GM21360 (cell line): ENCODE measurements around the gene RGS14.
"Not testable (repeated sequence)": the region's sequence is repeated elsewhere in the genome, so short reads cannot be mapped to it uniquely, and the experiment has no call there.

ENCODE experiments used
- ATAC-seq: cut with Tn5 transposase; IDR thresholded peaks from one replicate; pipeline ENCODE4 v1.9.1; 2021; ENCODE audit warnings: mild to moderate bottlenecking, moderate library complexity; ENCODE audit not compliant: unreplicated experiment

Gene RGS14

DNA sequence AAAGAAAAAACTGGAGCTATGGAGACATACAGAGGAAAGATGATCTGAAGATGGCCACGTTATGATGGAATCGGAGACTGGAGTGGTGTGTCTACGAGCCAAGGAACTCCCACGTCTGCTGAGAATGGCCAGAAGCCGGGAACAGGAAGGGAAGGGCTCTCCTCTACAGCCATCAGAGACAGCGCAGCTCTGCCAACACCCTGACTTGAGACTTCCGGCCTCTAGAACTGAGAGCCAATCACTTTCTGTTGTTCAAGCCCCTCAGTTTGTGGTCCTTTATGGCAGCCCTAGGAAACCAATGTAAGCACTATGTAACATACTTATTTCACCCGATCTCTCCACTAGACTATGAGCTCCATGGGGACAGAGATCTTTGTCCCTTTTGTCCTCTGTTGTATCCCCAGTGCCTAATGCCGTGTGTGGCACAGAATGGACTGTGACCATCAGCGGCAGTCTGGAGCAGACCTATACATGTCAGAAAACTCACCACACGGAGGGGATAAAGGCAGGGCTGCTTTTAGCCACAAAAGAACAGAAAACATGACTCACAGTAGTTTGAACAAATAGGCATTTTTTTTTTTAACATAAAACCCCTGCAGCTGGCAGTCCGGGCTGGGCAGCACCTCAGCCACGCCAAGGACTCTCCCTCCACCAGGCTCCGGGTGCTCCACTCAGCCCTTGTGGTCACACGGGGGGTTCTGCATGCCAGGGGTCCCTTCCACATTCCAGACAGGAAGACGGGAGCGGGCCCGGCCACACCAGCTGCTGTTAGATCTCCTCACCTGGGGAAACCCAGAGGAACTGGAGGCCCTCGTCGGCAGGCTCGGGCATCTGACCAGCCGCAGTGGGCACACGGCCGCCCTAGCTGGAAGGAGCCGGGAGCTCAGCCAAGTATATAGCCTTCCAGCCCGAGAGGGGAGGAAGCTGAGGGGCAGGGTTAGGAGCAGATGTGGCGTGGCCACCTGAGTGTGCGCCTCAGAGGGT lies 29.9 kb upstream of the RGS14 start:
- ATAC-seq: no peak

DNA sequence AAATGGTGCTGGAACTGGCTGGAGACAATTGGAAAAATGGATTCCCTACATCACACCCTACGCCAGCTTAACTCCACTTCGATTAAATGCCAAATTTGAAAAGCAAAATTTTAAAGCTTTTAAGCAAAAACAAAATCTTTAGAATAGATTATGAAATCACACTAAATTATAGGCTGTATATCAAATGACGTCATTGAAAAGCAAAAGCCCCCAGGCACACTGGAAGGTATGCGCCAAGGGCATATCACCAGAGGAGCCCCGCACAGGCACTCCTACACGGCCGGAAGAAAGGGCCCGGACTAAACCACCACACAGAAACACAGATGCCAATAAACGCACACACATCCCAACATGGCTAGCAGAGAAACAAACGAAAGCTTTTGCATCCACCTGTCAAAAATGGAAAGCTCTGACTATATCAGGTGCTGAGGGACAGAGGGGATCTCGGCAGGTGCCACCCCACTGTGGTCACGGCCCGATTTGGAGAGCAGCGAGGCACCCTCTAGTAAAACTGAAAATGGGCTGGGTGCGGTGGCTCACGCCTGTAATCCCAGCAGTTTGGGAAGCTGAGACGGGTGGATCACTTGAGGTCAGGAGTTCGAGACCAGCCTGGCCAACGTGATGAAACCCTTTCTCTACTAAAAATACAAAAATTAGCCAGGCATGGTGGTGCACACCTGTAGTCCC lies 29.0 kb upstream of the RGS14 start:
- no peak for ATAC-seq

DNA sequence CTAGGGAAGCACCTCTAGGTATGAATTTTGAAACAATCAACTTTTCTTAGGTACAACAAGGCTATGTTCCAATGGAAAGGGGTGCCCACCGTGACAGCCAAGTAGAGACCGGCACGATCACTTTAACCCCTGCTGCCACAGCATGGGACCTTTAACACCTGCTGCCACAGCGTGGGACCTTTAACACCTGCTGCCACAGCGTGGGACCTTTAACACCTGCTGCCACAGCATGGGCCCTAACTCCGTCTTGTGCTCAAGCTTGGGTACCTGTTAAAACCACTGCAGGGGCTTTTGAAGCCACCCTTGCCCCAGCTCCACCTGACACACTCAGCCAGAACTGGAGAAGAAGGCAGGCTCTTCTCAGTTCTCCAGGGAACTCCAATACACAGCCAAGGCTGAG lies 27.8 kb upstream of the RGS14 start:
- ATAC-seq: no peak

DNA sequence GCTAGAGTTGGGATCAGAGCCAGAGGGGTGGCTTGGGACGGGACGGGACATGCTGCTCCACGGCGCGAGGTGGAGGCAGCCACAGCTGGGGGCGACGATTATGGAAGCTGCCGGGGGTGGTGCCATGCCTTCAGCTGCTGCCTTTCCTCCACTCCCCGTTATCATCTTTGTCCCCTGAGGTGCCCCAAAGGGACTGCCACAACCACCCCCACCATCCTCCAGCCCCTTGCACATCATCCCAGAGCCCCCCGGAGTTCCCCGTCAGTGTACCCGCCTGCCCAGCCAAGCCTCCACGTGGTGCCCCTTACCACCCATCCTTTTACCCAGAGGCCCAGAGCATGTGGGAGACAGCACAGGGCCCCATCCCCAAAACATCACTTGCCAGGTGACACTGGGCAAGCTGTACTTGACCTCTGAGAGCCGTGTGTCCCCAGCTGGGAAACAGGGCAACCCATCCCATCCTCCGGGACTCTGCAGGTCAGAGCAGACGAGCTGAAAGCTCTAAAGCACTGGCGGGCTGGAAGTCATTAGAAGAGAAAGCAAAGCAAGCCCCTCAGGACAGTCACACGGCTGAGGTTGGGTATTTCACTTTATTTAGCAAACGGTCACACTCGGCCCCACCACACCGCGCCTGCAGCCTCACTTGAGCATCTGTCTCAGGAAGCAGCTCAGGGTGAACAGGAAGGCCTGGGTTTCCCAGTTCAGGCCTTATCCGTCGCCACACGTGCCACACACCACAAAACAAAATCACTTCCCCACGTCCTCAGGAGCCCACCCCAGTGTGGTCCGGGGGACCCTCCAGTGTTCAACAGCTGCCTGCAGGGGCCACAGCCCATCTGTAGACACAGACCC lies 26.5 kb upstream of the RGS14 start:
- no peak for ATAC-seq

DNA sequence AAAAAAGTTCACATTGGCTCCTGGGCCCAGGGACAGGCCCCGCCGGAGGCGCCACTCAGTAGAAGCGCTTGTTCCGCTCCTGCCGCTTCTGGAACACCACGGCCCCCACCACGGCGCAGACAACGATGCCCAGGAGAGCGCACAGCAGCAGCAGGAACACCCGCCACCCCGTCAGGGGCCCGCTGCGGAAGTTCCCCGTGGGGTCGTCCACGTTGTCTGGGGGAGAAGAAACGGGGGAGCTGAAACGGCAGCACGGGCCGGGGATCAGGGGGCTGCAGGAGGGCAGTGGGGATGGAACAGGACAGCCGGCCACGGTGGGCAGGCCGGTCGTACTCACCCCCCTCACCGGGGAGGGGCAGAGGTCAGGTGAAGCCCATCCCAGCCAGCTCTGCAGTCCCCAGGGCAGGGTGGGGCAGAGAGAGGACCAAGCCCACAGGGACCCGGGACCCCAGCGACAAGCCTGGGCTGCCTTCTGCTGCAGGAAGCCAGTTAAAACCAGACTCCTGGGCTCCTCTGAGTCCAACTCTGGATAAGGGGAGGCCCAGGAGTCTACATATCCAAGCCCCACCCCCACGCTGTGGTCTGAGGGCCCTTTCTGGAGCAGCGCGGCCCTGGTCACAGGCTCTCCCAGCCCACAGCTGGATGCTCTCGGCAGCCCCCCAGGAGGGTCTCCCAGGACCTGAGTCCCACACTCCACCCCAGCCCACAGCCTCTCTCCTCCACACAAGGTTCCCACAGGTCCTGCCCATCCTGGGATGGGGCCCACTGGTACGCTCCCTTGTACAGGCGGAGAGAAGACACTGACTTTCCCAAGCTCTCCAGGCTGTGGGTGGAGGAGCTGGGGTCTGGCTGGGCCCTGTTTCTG lies 25.5 kb upstream of the RGS14 start:
- ATAC-seq: no peak

GRCh38 chr5:177332896-177333260 lies 24.8 kb upstream of the RGS14 start:
- ATAC-seq: no peak

DNA sequence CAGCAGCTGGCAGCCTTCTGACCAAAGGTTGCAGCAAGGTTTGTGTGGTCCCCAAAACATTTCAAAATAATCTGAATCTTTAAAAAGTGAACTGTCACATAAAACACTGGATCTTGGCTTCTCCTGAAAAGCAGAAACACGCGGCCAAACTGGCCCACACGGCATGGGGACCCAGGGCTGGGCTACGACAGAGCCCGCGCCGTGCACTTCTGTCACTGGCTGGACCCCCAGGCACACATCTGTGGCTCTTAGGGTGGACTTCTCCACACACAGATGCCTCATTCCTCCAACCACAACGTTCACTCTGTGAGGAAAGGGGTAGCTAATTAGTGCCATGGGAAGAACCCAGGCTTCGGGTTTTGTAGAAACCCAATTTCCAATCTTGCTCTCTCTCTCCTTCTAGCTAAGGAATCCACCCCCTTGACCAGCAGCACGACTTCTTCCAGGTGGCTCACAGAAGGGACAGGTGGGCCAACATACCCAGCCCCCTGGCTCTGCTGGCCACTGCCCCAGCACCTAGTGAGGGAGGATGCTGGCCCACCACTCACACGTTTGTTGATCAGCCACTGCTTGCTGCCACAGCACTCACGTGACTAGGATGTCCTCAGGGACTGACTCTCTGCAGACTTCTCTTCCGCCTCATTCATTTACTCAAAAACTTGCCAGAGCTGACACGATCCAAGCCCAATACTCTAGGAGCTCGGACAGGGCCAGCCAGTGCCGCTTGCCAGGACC lies 24.1 kb upstream of the RGS14 start:
- no peak for ATAC-seq

GRCh38 chr5:177334155-177334551 lies 23.6 kb upstream of the RGS14 start:
- ATAC-seq: no peak

GRCh38 chr5:177334781-177335700 lies 22.7 kb upstream of the RGS14 start:
- ATAC-seq: no peak

DNA sequence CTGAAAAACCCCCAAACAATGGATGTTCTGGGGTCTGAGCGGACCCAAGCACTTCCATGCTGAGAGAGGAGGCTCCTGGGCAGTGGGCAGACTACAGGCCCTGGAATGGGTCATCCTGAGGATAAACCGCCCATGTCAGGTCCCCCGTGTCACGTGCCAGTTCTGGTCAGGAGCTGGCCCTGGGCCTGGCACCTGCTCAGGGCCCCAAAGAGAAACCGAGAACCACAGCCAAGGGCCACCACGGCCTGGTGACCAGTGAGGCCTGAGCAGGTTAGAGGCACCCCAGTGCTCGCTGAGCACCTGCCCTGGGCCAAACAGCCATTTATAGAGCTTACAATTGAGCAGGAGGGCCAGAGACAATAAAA lies 22.0 kb upstream of the RGS14 start:
- ATAC-seq: no peak

GRCh38 chr5:177336112-177336511 lies 21.6 kb upstream of the RGS14 start:
- no peak for ATAC-seq

- no peak for ATAC-seq
Measured at GRCh38 chr5:177336603-177337494, 20.9 kb upstream of the RGS14 start.

DNA sequence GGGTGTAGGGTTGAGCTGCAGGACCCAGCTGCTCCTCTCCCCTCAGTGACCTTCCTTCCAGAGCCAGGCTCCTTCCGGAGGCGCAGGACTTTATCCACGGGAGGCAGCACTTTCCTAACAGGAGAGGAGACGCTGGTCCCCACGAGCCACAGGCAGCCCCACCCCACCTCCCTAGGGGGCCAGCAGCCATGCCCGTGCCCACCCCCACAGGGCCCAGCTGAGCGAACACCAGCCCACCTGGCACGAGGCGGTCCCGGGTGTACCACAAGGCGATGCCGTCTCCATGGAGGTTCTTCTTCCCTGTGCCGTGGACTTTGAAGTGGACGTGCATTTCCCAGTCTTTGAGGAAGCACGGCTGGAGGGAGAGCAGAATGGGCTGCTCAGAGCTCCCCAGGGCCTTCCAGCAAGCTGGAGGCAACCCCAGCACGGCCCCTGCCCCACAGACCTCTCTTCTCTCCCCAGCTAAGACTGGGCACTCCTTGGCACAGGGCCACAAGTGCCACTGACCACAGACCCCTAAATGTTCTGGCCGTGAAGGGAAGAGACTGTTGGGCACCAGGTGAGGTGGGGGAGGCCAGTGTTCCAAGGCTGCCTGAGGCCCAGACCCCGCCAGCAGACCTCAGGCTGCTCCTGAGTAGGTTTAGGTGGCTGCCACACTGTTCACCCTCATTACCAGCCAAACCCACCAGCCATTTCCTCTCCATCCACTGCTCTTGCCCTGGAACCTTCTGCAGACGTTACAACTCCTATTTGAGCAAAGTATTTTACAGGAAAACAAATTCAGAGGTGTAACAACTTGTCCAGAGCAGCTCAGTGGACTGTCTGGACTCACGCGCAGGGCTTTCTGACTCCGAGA lies 19.2 kb upstream of the RGS14 start:
- no peak for ATAC-seq

- no peak for ATAC-seq
Measured at GRCh38 chr5:177339107-177339638, 18.6 kb upstream of the RGS14 start.

GRCh38 chr5:177343000-177343399 lies 14.7 kb upstream of the RGS14 start:
- not testable (repeated sequence) for ATAC-seq

- ATAC-seq: no peak
Measured at GRCh38 chr5:177343777-177344176, 13.9 kb upstream of the RGS14 start.
